CD4-positive, alpha-beta T cell treated with Interleukin-10 for 1 hour (primary cell): ENCODE results near the gene HSPA12A.

Source experiments
- DNase-seq: peaks from one replicate; pipeline ENCODE4 v3.0.0-alpha.2; 2020

HSPA12A gene

DNA sequence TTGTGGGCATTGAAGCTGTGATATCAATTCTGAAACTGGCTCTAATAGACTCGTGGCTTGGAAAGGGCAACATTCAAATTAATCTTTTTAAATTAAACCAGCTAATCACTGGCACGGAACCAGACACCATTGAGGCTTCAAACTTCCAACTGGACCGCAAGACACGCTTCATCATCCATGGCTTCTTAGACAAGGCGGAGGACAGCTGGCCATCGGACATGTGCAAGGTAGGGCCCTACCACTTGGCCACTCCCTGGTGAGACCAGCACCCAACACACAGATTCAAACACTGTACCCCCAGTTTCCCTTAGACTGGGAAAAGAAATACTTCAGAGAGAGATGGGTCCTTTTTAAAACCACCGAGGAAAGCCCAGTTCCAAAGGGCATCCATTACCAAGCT, 116.5 kb downstream of the HSPA12A start:
- DNase-seq, result no peak

DNA sequence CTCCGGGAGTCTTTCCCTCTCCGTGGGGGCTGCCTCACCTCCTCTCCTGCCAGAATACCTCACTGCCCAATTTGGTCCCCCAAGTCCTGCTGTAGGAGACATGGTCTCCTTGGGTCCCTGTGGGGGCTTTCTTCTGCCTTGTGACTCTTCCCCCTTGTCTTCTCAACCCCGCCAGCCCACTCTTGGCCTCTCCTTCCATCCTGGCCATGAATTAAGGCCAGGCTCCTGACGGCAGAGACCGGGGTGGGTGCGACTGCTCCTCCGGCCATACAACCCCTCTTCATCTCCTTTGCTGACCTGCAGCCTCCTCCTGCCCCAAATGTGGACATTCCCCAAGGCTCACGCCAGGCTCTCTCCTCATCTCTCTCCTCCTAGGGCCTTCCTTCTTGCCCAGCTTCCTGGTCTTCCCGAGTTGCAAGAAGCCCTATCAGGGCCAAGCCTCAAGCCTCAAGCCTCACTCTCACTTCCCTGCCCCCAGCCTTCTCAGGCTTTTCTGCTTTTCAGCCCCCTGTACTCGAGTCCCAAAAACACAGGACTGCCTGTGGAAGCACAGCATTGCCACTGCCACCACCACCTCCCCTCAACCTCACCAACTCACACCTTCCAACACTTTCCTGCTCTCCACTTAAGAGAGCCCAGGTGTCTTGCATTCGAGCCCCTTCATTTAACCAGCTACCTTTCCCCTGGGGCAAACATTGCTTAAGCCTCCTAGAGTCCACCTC, 120.3 kb downstream of the HSPA12A start:
- DNase-seq, result no peak

DNA sequence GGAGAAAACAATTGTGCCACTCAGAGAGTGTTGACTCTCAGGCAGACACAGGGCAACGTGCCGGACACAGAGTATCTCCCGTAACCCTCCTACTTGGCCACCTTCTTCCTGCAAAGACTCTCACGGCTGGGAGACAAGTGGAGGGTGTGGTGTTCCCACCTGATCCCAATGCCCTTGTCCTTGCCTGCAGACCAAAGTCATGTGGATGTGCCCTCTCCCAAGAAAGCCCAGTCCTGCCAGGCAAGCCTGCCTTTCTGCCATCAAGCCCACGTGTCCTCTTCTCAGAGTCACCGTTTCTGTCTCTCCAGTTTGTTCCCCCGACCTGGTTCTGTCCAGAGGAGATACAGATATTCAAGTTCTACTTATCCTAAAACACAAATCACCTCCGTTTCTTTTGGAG, 120.9 kb downstream of the HSPA12A start:
- no peak for DNase-seq
